HEK293T (cell line): ENCODE results near the gene CORO2B.

Experiments
- CTCF ChIA-PET: fragments of 350-600 bp; formaldehyde crosslinking; extraction: SDS; loops from one replicate; lab custom pipeline; 2021; ENCODE audit warnings: antibody characterized with exemption, inconsistent platforms; lab: Yijun Ruan, JAX
- POLR2A ChIA-PET: fragments of 350-600 bp; formaldehyde crosslinking; extraction: SDS; loops from one replicate; lab custom pipeline; 2020; ENCODE audit warnings: antibody characterized with exemption, inconsistent platforms; lab: Yijun Ruan, JAX
- DNase-seq: peaks from one replicate; pipeline ENCODE4 v3.0.0; 2012; ENCODE audit warnings: mixed read lengths; ENCODE audit errors: extremely low spot score
- ARNT ChIP-seq: fragments of 450-650 bp; IDR thresholded peaks from 2 replicates; pipeline ENCODE4 v1.6.1; 2017; ENCODE audit warnings: mild to moderate bottlenecking
- BHLHE40 ChIP-seq: fragments of 450-650 bp; IDR thresholded peaks from 2 replicates; pipeline ENCODE4 v1.6.1; 2016; ENCODE audit warnings: mild to moderate bottlenecking, moderate library complexity, borderline replicate concordance
- CTBP1 ChIP-seq: fragments of 450-650 bp; IDR thresholded peaks from 2 replicates; pipeline ENCODE4 v1.6.1; 2016; ENCODE audit warnings: borderline replicate concordance
- ELF4 ChIP-seq: fragments of 450-650 bp; IDR thresholded peaks from 2 replicates; pipeline ENCODE4 v1.6.1; 2017; ENCODE audit warnings: antibody characterized with exemption
- FOXA1 ChIP-seq: fragments of 450-650 bp; IDR thresholded peaks from 2 replicates; pipeline ENCODE4 v1.6.1; 2016; ENCODE audit warnings: mild to moderate bottlenecking
- FOXK2 ChIP-seq: fragments of 450-650 bp; IDR thresholded peaks from 2 replicates; pipeline ENCODE4 v1.6.1; 2016; ENCODE audit warnings: mild to moderate bottlenecking
- FOXM1 ChIP-seq: fragments of 450-650 bp; IDR thresholded peaks from 2 replicates; pipeline ENCODE4 v1.6.1; 2017; ENCODE audit warnings: mild to moderate bottlenecking, borderline replicate concordance
- HDGF ChIP-seq: fragments of 450-650 bp; IDR thresholded peaks from 2 replicates; pipeline ENCODE4 v1.6.1; 2017; ENCODE audit warnings: antibody characterized with exemption, borderline replicate concordance
- L3MBTL2 ChIP-seq: fragments of 450-650 bp; conservative IDR thresholded peaks from 2 replicates; pipeline ENCODE4 v1.6.1; 2016; ENCODE audit warnings: mild to moderate bottlenecking
- LEF1 ChIP-seq: fragments of 450-650 bp; IDR thresholded peaks from 2 replicates; pipeline ENCODE4 v1.6.1; 2017; ENCODE audit warnings: mild to moderate bottlenecking, borderline replicate concordance
- NFRKB ChIP-seq: fragments of 450-650 bp; IDR thresholded peaks from 2 replicates; pipeline ENCODE4 v1.6.1; 2016; ENCODE audit warnings: mild to moderate bottlenecking, moderate library complexity
- PKNOX1 ChIP-seq: fragments of 450-650 bp; IDR thresholded peaks from 2 replicates; pipeline ENCODE4 v1.6.1; 2016
- SP1 ChIP-seq: fragments of 450-650 bp; IDR thresholded peaks from 2 replicates; pipeline ENCODE4 v1.6.1; 2017
- SUZ12 ChIP-seq: fragments of 450-650 bp; IDR thresholded peaks from 2 replicates; pipeline ENCODE4 v1.6.1; 2016; ENCODE audit warnings: mild to moderate bottlenecking
- TARDBP ChIP-seq: fragments of 450-650 bp; IDR thresholded peaks from 2 replicates; pipeline ENCODE4 v1.6.1; 2016
- ZNF384 ChIP-seq: fragments of 450-650 bp; IDR thresholded peaks from 2 replicates; pipeline ENCODE4 v1.6.1; 2016

CORO2B gene

DNA sequence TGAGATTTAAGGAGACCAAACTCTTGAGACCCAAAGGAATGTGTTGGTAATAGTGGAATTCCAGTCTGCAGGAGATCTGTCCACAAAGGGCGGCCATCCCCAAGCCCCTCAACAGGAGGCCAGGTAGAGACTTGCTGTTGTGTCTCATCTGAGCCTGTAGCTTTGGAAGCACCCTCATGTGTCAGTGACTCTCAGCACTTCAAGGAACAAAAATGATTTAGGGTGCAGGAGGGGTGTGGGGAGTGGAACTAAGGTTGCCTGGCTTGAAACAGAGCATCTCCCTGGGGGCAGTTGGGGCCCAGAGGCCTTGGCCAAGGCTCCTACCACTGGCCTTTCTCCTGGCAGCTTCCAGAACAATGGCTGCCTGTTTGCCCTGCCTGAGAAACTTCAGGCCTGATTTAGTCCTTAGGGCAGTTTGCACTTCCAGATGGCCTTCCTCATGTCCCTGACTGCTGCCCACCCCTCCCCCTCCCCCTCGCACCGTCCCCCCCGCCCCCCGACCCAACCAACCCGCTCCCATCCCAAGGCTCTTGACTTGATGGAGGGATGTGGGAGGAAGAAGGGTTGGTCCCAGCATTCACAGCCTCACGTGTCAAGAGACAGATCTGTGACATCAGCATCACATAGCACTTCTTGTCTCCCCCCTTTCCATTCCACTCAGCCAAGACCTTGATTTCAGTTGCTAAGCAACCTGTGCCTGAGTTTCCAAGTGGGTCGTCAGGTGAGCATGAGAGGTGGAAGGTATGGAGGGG lies 77.1 kb downstream of the CORO2B start:
- DNase-seq: no peak
- CTCF ChIA-PET: interaction anchor here (2.1 kb wide), 1 partner anchor 106 kb away, joined by 4 read pairs; no protein-coding TSS in a partner anchor
- TF ChIP-seq PKNOX1: no peak
- TF ChIP-seq LEF1: no peak
- no peak for TF ChIP-seq ELF4
- POLR2A ChIA-PET: no interaction called here

- DNase-seq: no peak
- CTCF ChIA-PET: interaction anchor here (2.1 kb wide), 1 partner anchor 106 kb away, joined by 4 read pairs; no protein-coding TSS in a partner anchor
- TF ChIP-seq L3MBTL2 (no peak), ZNF384 (no peak), FOXA1 (no peak), ELF4 (no peak), SP1 (no peak), FOXM1 (no peak), HDGF (no peak)
- POLR2A ChIA-PET: no interaction called here
Measured at GRCh38 chr15:68656438-68656739, 77.6 kb downstream of the CORO2B start.

DNA sequence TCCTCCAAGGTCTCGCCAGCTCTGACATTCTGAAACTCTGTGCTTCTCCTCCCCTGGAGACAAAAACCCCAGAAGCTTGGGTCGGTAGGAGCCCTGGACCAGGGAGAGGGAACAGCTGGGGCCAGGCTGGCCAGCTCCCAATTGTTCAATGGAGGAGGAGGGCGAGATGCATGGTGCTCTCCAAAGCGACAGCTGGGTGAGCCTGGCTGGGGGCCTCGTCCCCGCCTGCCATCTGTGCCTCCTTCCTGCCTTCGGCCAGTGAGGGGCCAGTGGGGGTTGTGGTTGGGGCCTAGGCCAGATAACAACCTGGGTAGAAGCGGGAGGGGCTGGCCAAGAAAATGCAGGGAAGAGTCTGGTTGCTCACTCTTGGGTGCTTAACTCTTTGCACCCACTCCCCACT lies 79.4 kb downstream of the CORO2B start:
- DNase-seq: no peak
- TF ChIP-seq TARDBP (no peak), L3MBTL2 (no peak), FOXM1 (no peak), FOXK2 (no peak), HDGF (no peak), PKNOX1 (no peak), BHLHE40 (no peak), ZNF384 (no peak), LEF1 (no peak), SUZ12 (no peak), ELF4 (no peak), ARNT (no peak), CTBP1 (no peak), FOXA1 (no peak), SP1 (no peak), NFRKB (no peak)
- POLR2A ChIA-PET: no interaction called here
- CTCF ChIA-PET: interaction anchor here (0.5 to 1.3 kb wide), 5 partner anchors 10 to 167 kb away, joined by 3 to 6 read pairs (median 3); no protein-coding TSS in a partner anchor

GRCh38 chr15:68658641-68659358 lies 80.0 kb downstream of the CORO2B start:
- CTCF ChIA-PET: interaction anchor here (0.5 to 1.4 kb wide), 6 partner anchors 10 to 109 kb away, joined by 3 to 6 read pairs (median 3); no protein-coding TSS in a partner anchor
- POLR2A ChIA-PET: no interaction called here
- DNase-seq: no peak
- no peak for TF ChIP-seq FOXM1
- TF ChIP-seq HDGF: no peak
- no peak for TF ChIP-seq L3MBTL2
- no peak for TF ChIP-seq FOXK2
- no peak for TF ChIP-seq BHLHE40
- TF ChIP-seq ARNT: no peak
- TF ChIP-seq ZNF384: no peak
- no peak for TF ChIP-seq SP1
- no peak for TF ChIP-seq SUZ12
- TF ChIP-seq FOXA1: no peak
- no peak for TF ChIP-seq ELF4
- no peak for TF ChIP-seq NFRKB
- no peak for TF ChIP-seq PKNOX1
- no peak for TF ChIP-seq CTBP1
- TF ChIP-seq LEF1: no peak
- TF ChIP-seq TARDBP: no peak

- CTCF ChIA-PET: interaction anchor here (1.5 to 1.9 kb wide), 2 partner anchors 10 to 113 kb away, joined by 7 read pairs; no protein-coding TSS in a partner anchor
- no peak for DNase-seq
- TF ChIP-seq SP1 (no peak), LEF1 (no peak), BHLHE40 (no peak), FOXM1 (no peak), HDGF (no peak), FOXK2 (no peak), ELF4 (no peak), SUZ12 (no peak), PKNOX1 (no peak), L3MBTL2 (no peak), FOXA1 (no peak)
- POLR2A ChIA-PET: no interaction called here
Measured at GRCh38 chr15:68663526-68663925, 84.7 kb downstream of the CORO2B start.
